AG04450 (cell line): ENCODE data around the gene ZNF33A. TPM values are rescaled to one million over a fixed set of nuclear protein-coding genes. Genes with fewer than 3 reads are reported as not detected.
"Not testable (repeated sequence)": the region's sequence is repeated elsewhere in the genome, so short reads cannot be mapped to it uniquely, and the experiment has no call there.

Experiments
- CTCF ChIA-PET: fragments of 300-600, 350-600 bp; formaldehyde crosslinking; extraction: SDS; loops from one replicate; lab custom pipeline; 2022; ENCODE audit warnings: antibody characterized with exemption, inconsistent platforms; lab: Charles Lee
- POLR2A ChIA-PET: fragments of 350-600 bp; formaldehyde crosslinking; extraction: SDS; loops from one replicate; lab custom pipeline; 2021; ENCODE audit warnings: antibody characterized with exemption, inconsistent platforms; lab: Yijun Ruan, JAX
- DNase-seq: peaks from one replicate; pipeline ENCODE4 v3.0.0-alpha.2; 2011; ENCODE audit warnings: low read depth, low spot score
- H3K27ac ChIP-seq: one replicate; pipeline ENCODE4 v1.5.1; 2012; ENCODE audit warnings: low read depth, low read length, control low read depth
- H3K27me3 ChIP-seq: one replicate; pipeline ENCODE4 v1.6.0; 2012; ENCODE audit warnings: low read length; ENCODE audit not compliant: control insufficient read depth, insufficient read depth
- H3K4me3 ChIP-seq: 2 replicates; pipeline ENCODE4 v1.5.1; 2011; ENCODE audit warnings: mild to moderate bottlenecking, low read depth, low read length, control low read depth
- H3K9me3 ChIP-seq: 2 replicates; pipeline ENCODE4 v1.5.1; 2012; ENCODE audit warnings: low read length; ENCODE audit not compliant: control insufficient read depth, insufficient read depth
- polyA plus RNA-seq: library from polyadenylated mRNA; depleted of rRNA; stranded (reverse); fragments of >200 nt; gene quantifications from 2 replicates; pipeline ENCODE4 v1.2.3, GENCODE V29; 2011
- TF ChIP-seq, protein P1 (sequence below): IDR thresholded peaks from 2 replicates; pipeline ENCODE4 v1.5.1; 2011; ENCODE audit warnings: low read depth, low read length, control low read depth, inconsistent platforms

ZNF33A gene
- polyA plus RNA-seq, 1 experiment = 10.5 TPM

DNA sequence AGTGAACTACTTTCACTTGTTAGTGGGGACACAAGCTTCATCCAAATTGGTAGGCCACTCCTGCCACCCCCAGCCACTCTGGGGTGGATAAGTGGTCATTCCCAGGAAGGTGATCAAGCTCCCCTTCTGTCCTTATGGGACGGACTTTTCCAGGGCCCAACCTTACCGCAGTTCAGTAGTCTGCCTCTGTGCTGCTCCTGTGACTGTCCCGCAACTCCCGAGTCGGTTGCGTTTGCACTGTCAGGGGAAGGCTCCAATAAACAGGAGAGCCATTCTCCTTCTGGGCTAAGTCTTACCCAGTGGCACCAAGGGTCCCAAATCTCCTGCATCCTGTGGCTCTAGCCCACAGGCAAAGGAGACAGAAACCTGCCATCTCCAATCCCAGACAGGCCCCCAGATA is 7.4 kb upstream of the ZNF33A start:
- Histone ChIP-seq H3K27ac (no peak overlapping the region), H3K4me3 (no peak overlapping the region), H3K9me3 (no peaks in the 10 kb centered on the region), H3K27me3 (no peaks in the 10 kb centered on the region)
- DNase-seq = no peak
- CTCF ChIA-PET = interaction anchor here (1.4 kb wide), 1 partner anchor 26 kb away, joined by 12 read pairs; the partner anchor contains the start of gene ZNF25
- POLR2A ChIA-PET = no interaction called here
- TF ChIP-seq, protein P1, sequence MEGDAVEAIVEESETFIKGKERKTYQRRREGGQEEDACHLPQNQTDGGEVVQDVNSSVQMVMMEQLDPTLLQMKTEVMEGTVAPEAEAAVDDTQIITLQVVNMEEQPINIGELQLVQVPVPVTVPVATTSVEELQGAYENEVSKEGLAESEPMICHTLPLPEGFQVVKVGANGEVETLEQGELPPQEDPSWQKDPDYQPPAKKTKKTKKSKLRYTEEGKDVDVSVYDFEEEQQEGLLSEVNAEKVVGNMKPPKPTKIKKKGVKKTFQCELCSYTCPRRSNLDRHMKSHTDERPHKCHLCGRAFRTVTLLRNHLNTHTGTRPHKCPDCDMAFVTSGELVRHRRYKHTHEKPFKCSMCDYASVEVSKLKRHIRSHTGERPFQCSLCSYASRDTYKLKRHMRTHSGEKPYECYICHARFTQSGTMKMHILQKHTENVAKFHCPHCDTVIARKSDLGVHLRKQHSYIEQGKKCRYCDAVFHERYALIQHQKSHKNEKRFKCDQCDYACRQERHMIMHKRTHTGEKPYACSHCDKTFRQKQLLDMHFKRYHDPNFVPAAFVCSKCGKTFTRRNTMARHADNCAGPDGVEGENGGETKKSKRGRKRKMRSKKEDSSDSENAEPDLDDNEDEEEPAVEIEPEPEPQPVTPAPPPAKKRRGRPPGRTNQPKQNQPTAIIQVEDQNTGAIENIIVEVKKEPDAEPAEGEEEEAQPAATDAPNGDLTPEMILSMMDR = no peak

DNA sequence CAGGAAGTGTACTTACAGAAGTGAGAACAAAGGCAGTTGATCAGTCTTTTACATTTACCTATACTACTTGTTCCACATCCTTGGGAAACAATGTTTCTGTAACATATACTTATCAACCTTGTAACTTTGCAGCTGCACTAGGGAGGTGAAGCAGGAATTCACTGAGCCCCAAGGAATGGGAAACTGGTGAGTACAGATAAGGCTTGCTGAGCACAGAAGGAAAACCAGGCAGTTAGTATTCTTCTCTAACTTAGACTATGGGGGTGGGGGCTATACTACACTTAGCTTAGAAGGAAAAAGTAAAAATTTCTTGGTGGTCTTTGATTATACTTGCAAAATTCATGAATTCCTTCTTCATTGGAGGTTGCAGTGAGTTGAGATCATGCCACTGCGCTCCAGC is 6.9 kb upstream of the ZNF33A start:
- no peaks in the 10 kb centered on the region for H3K9me3 ChIP-seq
- POLR2A ChIA-PET = no interaction called here
- no peaks in the 10 kb centered on the region for H3K27me3 ChIP-seq
- TF ChIP-seq, protein P1 = no peak
- H3K4me3 ChIP-seq = no peak overlapping the region
- H3K27ac ChIP-seq = no peak overlapping the region
- no peak for DNase-seq
- CTCF ChIA-PET = no interaction called here

DNA sequence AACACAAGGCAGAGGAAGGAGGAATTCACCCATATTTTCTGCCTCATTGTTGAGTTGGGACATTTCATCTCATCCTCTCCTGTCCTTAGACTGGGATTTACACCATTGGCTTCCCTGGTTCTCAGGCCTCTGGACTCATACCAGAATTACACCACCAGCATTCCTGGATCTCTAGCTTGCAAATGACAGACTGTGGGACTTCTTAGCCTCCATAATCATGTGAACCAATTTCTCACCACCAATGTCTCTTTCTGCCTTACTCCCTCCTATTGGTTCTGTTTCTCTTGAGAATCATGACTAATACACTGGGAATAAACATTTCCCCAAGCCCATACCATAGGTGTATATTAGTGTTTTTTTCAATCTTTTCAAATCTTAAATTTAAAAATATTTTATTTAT is 2.9 kb upstream of the ZNF33A start:
- no peak overlapping the region for H3K27ac ChIP-seq
- no peak overlapping the region for H3K4me3 ChIP-seq
- no peak for DNase-seq
- no peaks in the 10 kb centered on the region for H3K9me3 ChIP-seq
- TF ChIP-seq, protein P1 = no peak
- CTCF ChIA-PET = no interaction called here
- no peaks in the 10 kb centered on the region for H3K27me3 ChIP-seq
- POLR2A ChIA-PET = no interaction called here

DNA sequence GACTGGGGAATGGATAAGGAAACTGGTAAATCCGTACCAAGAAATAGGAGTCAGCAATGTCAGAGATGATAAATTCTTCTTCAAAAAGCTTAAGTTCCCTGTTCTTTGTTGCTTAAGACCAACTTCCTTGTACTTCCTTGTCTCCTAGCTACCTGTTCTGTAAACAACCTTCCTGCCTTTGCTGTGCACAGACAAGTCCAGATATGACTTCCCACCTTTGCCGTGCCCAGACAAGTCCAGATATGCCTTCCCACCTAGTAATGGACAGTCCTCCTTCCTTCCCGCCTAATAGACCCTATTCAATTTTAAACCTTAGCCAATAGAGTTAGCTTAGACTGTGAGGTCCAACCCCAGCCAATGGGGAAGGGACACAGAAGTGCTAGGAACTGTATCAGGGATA is 2.5 kb upstream of the ZNF33A start:
- Histone ChIP-seq H3K27me3 (no peaks in the 10 kb centered on the region), H3K4me3 (no peak overlapping the region), H3K27ac (no peak overlapping the region), H3K9me3 (no peaks in the 10 kb centered on the region)
- POLR2A ChIA-PET = no interaction called here
- TF ChIP-seq, protein P1 = no peak
- CTCF ChIA-PET = no interaction called here
- DNase-seq = no peak

DNA sequence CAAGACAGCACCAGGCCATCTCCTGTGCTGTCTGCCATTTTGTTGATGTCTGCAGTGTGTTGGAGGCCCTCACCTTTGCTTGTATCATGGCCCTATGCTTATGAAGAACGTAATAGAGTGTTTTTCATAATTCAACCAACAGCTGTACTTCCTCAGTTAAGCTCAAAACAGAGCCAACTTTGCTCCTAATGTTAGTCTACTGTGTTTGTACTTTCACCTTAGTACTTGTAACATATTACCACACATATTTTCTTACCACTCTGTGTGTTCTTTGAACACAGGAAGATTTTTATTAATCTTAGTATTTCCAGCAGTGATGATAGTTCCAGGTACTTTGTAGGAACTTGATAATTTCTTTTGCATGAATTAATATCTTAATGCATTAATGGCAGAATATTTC is 5.9 kb downstream of the ZNF33A start:
- H3K27me3 ChIP-seq = no peaks in the 10 kb centered on the region
- H3K27ac ChIP-seq = no peak overlapping the region
- no peaks in the 10 kb centered on the region for H3K9me3 ChIP-seq
- no peak overlapping the region for H3K4me3 ChIP-seq
- CTCF ChIA-PET = no interaction called here
- TF ChIP-seq, protein P1 = no peak
- POLR2A ChIA-PET = no interaction called here
- DNase-seq = no peak

DNA sequence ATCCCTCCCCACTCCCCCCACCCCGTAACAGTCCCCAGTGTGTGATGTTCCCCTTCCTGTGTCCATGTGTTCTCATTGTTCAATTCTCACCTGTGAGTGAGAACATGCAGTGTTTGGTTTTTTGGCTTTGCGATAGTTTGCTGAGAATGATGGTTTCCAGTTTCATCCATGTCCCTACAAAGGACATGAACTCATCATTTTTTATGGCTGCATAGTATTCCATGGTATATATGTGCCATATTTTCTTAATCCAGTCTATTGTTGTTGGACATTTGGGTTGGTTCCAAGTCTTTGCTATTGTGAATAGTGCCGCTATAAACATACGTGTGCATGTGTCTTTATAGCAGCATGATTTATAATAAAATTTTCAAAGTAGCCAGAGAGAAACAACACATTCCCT is 8.6 kb downstream of the ZNF33A start:
- DNase-seq, CTCF ChIA-PET, H3K27ac ChIP-seq, POLR2A ChIA-PET, H3K27me3 ChIP-seq, H3K9me3 ChIP-seq, H3K4me3 ChIP-seq: not testable (repeated sequence)
